ENCODE results near the gene NTN1.

DNA sequence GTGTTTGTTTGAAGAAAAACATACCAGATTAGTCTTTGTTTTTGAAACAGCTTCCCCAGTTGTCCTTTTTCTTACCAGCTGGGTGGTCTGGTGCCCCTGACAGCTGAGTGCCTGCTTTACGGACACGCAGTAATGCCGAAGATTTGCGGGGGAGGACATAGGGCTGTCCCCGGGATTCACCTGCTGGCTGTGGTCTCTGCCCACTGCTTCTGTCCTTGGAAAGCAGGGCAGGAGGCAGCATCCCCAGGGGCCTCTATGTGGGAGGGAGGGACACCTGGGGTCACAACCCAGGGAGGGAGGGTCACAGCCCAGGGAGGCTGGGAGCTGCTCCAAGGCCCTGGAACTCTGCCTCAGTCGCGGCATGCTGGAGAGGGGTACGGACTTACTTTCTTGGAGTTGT lies 221.7 kb downstream of the NTN1 start:
- TF ChIP-seq, protein P1, sequence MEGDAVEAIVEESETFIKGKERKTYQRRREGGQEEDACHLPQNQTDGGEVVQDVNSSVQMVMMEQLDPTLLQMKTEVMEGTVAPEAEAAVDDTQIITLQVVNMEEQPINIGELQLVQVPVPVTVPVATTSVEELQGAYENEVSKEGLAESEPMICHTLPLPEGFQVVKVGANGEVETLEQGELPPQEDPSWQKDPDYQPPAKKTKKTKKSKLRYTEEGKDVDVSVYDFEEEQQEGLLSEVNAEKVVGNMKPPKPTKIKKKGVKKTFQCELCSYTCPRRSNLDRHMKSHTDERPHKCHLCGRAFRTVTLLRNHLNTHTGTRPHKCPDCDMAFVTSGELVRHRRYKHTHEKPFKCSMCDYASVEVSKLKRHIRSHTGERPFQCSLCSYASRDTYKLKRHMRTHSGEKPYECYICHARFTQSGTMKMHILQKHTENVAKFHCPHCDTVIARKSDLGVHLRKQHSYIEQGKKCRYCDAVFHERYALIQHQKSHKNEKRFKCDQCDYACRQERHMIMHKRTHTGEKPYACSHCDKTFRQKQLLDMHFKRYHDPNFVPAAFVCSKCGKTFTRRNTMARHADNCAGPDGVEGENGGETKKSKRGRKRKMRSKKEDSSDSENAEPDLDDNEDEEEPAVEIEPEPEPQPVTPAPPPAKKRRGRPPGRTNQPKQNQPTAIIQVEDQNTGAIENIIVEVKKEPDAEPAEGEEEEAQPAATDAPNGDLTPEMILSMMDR (IDR thresholded peaks at IDR 0.05; ENCODE audit: poor library complexity), result no peak
- TF ChIP-seq EZH2phosphoT487 (IDR thresholded peaks at IDR 0.05; ENCODE audit: low read depth, severe bottlenecking, unreplicated experiment), result no peak

All from hepatocyte (in vitro differentiated cells).